ENCODE data around the gene JAGN1.

JAGN1 gene

GRCh38 chr3:9912294-9912935, 22.0 kb downstream of the JAGN1 start:
- DNase-seq (ENCODE audit: low read depth): peak; percentile 71
- no peak overlapping the region for H3K4me3 ChIP-seq (ENCODE audit: low read length)
- no peak for TF ChIP-seq CTCF (IDR thresholded peaks at IDR 0.05; ENCODE audit: insufficient read depth, low read depth, low read length, missing control alignments)

- peak; percentile 58 for DNase-seq (ENCODE audit: low read depth)
- no peak for TF ChIP-seq CTCF (IDR thresholded peaks at IDR 0.05; ENCODE audit: insufficient read depth, low read depth, low read length, missing control alignments)
- H3K4me3 ChIP-seq (ENCODE audit: low read length): no peak overlapping the region
Observed at GRCh38 chr3:9913601-9914000, 23.2 kb downstream of the JAGN1 start.

- DNase-seq (ENCODE audit: low read depth): no peak
- H3K4me3 ChIP-seq (ENCODE audit: low read length): no peak overlapping the region
- no peak for TF ChIP-seq CTCF (IDR thresholded peaks at IDR 0.05; ENCODE audit: insufficient read depth, low read depth, low read length, missing control alignments)
Observed at GRCh38 chr3:9914011-9914410, 23.6 kb downstream of the JAGN1 start.

- no peak for DNase-seq (ENCODE audit: low read depth)
- TF ChIP-seq CTCF (IDR thresholded peaks at IDR 0.05; ENCODE audit: insufficient read depth, low read depth, low read length, missing control alignments): peak; percentile 5
- H3K4me3 ChIP-seq (ENCODE audit: low read length): no peak overlapping the region
Observed at GRCh38 chr3:9914559-9915253, 24.3 kb downstream of the JAGN1 start.

GRCh38 chr3:9915254-9916141, 25.1 kb downstream of the JAGN1 start:
- peak; percentile 3 for TF ChIP-seq CTCF (IDR thresholded peaks at IDR 0.05; ENCODE audit: insufficient read depth, low read depth, low read length, missing control alignments)
- peak overlapping the region; percentile 13 for H3K4me3 ChIP-seq (ENCODE audit: low read length)
- no peak for DNase-seq (ENCODE audit: low read depth)

DNA sequence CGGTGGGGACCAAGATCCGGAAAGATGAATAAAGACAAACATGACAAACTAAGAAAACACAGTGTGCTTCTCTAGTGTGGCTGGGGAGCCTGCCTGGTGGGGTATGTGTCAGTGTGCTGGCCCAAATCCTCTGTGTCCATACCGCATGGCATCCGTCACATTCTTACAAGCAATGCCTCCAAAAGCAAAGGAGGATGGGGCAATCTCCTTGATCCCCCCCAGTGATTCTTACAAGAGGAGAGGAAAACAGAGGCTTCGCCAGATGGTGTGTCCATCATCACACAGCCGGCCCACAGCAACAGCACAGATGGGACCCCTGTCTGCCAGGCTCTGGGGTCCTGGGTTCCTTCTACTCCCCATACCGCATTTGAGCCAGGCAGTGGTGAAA, 25.9 kb downstream of the JAGN1 start:
- H3K4me3 ChIP-seq (ENCODE audit: low read length): no peak overlapping the region
- no peak for TF ChIP-seq CTCF (IDR thresholded peaks at IDR 0.05; ENCODE audit: insufficient read depth, low read depth, low read length, missing control alignments)
- DNase-seq (ENCODE audit: low read depth): peak; percentile 64

Data from epithelial cell of esophagus (primary cell).